ENCODE data around the gene LDLRAD1.
A peak's percentile ranks its signal among the peaks of the same experiment; 100 is the strongest.

Gene LDLRAD1, protein sequence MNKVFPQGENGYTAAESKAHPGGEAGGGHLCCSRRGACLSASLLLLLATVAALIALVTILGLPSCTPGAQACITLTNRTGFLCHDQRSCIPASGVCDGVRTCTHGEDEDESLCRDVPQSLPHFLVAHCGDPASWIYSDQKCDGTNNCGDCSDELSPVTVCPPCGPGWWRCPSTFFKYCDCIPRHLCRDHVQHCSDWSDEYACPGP

DNA sequence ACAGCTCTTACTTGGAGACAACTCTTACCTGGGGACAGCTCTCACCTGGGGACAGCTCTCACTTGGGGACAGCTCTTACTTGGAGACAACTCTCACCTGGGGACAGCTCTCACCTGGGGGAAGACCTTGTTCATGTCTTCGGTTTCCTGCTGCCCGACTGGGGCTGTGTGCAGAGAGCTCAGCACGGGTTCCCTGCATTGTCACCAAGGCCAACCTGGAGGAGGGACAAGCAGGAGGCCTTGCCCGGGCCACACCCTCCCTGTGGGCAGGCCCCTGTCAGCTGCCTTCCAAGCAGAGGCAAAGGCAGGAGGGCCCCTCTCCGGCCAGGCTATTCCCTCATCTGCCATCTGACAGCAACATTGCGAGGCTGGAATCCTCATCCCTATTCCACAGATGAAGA, at the start of gene LDLRAD1:
LDLRAD1 (minus strand) TSS at position 208 of the 400 bp plus-strand sequence; CDS start at position 134, 74 bp downstream.
- H3K36me3 ChIP-seq (ENCODE audit: insufficient read depth, insufficient read length, low read length): no peaks in the 10 kb centered on the region
- H3K9ac ChIP-seq (ENCODE audit: insufficient read length, low read depth): no peak within 1 kb of the TSS
- H3K27me3 ChIP-seq (ENCODE audit: insufficient read depth, insufficient read length): peaks cover 2% of the 10 kb centered on the region
- H3K9me3 ChIP-seq (ENCODE audit: insufficient read depth, low read length): no peaks in the 10 kb centered on the region
- DNase-seq (ENCODE audit: low read depth, low spot score): no peak
- no peak within 1 kb of the TSS for H3K4me3 ChIP-seq (ENCODE audit: insufficient read length, low read depth)
- H3K4me1 ChIP-seq (ENCODE audit: insufficient read depth, insufficient read length): peaks cover 23% of the 10 kb centered on the region
- TF ChIP-seq YY1 (IDR thresholded peaks at IDR 0.05; ENCODE audit: insufficient read depth, insufficient read length): no peak
- TF ChIP-seq SUZ12 (IDR thresholded peaks at IDR 0.05; ENCODE audit: extremely low read depth, insufficient read depth, insufficient read length): no peak
- no peak for TF ChIP-seq ZNF274 (IDR thresholded peaks at IDR 0.05; ENCODE audit: low read depth, low read length)

DNA sequence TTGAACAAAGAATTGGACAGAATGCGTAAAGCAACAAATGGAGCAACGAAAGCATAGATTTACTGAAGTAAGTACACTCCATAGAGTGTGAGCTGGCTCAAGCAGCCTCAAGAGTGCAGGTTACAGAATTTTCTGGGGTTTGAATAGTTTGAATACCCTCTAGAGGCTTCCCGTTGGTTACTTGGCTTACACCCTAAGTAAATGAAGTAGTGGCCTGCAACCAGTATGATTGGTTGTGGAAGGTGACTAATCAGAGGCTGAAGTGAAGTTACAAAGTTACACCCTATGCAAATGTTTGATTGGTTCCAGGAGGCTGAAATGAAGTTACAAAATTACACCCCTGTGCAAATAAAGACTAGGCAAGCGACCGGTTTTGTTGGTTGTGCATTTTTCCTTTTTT, 46.3 kb upstream of the LDLRAD1 start:
- no peak for DNase-seq (ENCODE audit: low read depth, low spot score)
- Histone ChIP-seq H3K4me1 (ENCODE audit: insufficient read depth, insufficient read length) (no peaks in the 10 kb centered on the region), H3K4me3 (ENCODE audit: insufficient read length, low read depth) (no peak overlapping the region), H3K36me3 (ENCODE audit: insufficient read depth, insufficient read length, low read length) (no peaks in the 10 kb centered on the region), H3K9ac (ENCODE audit: insufficient read length, low read depth) (no peak overlapping the region), H3K27me3 (ENCODE audit: insufficient read depth, insufficient read length) (no peaks in the 10 kb centered on the region), H3K9me3 (ENCODE audit: insufficient read depth, low read length) (no peaks in the 10 kb centered on the region)
- TF ChIP-seq YY1 (IDR thresholded peaks at IDR 0.05; ENCODE audit: insufficient read depth, insufficient read length): no peak

DNA sequence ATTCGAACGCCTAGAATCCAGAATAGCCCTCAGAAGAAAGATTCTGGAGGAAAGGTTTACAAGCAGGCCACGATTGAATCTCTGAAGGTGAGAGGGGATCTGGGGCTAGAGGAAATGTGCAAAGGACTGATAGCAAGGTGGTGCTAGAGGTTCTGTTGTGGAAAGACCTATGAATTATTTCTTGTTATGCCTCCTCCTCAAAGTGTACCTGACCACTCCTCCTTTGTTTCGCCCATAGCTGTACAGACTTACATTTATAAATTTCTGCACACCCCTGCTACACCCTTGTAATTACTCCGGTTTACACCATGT, 36.4 kb upstream of the LDLRAD1 start:
- H3K4me3 ChIP-seq (ENCODE audit: insufficient read length, low read depth): peak overlapping the region; percentile 98
- H3K36me3 ChIP-seq (ENCODE audit: insufficient read depth, insufficient read length, low read length): peaks cover 3% of the 10 kb centered on the region
- TF ChIP-seq YY1 (IDR thresholded peaks at IDR 0.05; ENCODE audit: insufficient read depth, insufficient read length) (no peak), ZNF274 (IDR thresholded peaks at IDR 0.05; ENCODE audit: low read depth, low read length) (no peak), SUZ12 (IDR thresholded peaks at IDR 0.05; ENCODE audit: extremely low read depth, insufficient read depth, insufficient read length) (no peak)
- H3K27me3 ChIP-seq (ENCODE audit: insufficient read depth, insufficient read length): no peaks in the 10 kb centered on the region
- peak overlapping the region; percentile 92 for H3K9ac ChIP-seq (ENCODE audit: insufficient read length, low read depth)
- no peaks in the 10 kb centered on the region for H3K9me3 ChIP-seq (ENCODE audit: insufficient read depth, low read length)
- DNase-seq (ENCODE audit: low read depth, low spot score): no peak
- H3K4me1 ChIP-seq (ENCODE audit: insufficient read depth, insufficient read length): no peaks in the 10 kb centered on the region

DNA sequence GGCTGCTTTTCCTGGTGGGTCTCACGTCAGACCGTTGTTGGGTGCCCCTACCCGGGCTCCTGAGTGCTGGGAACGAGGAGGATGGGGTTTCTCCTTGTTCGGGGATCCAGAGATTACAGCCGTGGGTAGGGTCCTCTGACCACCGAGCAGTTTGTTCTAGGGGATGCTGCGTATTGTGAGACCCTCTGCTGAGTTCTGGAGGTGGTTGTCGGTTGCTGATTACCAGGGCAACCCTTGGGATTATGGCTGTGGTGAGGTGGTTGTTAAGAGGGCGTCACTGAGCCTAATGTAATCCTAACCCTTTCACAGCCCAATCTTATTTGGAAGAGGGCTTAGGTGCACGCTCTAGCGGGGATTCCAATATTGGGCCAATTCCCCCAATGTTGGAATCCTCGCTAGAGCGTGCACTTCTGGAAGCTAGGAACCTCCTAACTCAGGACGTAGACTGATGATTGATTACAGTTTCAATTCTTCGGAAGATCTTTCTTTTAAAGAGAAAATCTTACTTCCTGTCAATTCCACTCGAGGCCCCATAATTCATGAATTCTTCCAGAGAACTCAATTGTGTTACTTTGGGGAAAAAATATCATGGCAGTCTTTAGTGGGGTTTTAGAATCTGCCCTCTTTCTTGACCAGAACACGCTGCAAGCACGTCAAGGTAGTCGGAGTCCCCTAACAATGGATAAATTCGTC, 35.9 kb upstream of the LDLRAD1 start:
- Histone ChIP-seq H3K9me3 (ENCODE audit: insufficient read depth, low read length) (no peaks in the 10 kb centered on the region), H3K9ac (ENCODE audit: insufficient read length, low read depth) (peak overlapping the region; percentile 92), H3K4me3 (ENCODE audit: insufficient read length, low read depth) (peak overlapping the region; percentile 98), H3K4me1 (ENCODE audit: insufficient read depth, insufficient read length) (no peaks in the 10 kb centered on the region), H3K36me3 (ENCODE audit: insufficient read depth, insufficient read length, low read length) (peaks cover 3% of the 10 kb centered on the region), H3K27me3 (ENCODE audit: insufficient read depth, insufficient read length) (no peaks in the 10 kb centered on the region)
- no peak for TF ChIP-seq SUZ12 (IDR thresholded peaks at IDR 0.05; ENCODE audit: extremely low read depth, insufficient read depth, insufficient read length)
- no peak for TF ChIP-seq YY1 (IDR thresholded peaks at IDR 0.05; ENCODE audit: insufficient read depth, insufficient read length)
- DNase-seq (ENCODE audit: low read depth, low spot score): peak; percentile 13

DNA sequence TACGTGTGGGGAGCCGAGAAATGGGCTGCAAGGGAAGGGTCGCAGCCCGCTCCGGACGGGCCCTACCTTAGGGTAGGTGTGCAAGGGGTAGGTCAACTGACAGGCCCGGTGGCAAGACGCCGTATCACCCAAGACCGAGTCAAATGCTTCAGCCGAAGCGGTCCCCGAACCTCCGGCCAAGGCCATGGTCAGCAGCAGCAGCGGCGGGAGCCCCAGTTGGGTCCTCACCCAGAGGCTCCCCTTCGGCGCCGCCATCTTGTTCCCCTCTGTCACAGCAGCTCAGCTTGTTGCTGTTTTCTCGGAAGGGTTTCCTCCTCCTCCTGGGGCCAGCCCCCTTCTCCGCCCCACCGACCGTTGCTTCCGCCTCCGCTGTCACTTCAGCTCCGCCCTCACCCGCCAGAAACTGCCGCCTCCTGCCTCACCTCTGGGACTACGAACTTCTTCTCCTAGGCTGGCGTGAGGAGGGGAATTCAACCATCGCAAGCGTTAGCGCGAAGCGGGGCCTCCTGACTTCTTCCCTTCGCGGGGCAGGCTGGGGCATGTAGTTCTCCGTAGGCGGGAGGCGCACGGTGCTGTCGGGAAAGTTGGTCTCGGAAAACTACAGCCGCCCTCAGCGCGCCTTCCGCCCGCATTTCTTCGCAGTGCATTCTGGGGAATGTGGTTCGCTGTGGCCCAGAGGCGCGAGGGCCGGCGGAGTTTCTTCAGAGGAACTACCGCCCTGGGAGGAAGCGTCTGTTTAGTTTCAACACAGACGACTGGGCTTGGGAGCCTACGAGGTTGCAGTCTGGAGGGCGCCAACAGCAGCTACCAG, 35.2 kb upstream of the LDLRAD1 start, which contains the start of the genes TCEANC2 and TMEM59:
TCEANC2 (plus strand) TSS at position 675 of the 811 bp plus-strand sequence. CDS start 815 bp downstream, outside the sequence.
TMEM59 (minus strand) TSS at position 271 of the 811 bp plus-strand sequence; CDS start at position 255, 16 bp downstream.
- peak; percentile 76 for TF ChIP-seq YY1 (IDR thresholded peaks at IDR 0.05; ENCODE audit: insufficient read depth, insufficient read length)
- TF ChIP-seq ZNF274 (IDR thresholded peaks at IDR 0.05; ENCODE audit: low read depth, low read length): no peak
- no peak for TF ChIP-seq SUZ12 (IDR thresholded peaks at IDR 0.05; ENCODE audit: extremely low read depth, insufficient read depth, insufficient read length)

DNA sequence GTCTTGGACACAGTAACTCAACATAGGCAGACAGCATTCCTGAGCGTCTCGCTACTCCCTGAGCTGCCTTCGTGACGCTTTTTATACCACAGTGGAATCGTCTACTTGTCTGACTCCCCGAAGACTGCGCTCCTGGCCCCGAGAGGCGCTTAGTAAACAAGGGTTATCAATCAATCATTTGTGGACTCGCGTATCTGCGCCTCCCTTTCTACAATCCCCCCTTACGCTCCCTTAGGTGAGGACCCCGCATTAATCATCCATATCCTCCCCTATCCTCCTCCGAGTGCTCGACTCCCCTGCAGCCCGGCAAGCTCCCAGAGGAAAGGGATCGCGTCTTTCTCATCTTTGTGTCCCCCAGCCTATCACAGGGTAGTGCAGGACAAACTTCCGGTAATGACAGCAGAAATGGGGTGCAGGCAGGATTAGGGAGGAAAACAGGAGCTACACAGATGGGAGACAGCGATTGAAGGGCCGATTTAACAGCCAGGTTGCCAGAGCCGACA, 34.5 kb upstream of the LDLRAD1 start:
- peak; percentile 28 for DNase-seq (ENCODE audit: low read depth, low spot score)
- no peak for TF ChIP-seq YY1 (IDR thresholded peaks at IDR 0.05; ENCODE audit: insufficient read depth, insufficient read length)
- TF ChIP-seq ZNF274 (IDR thresholded peaks at IDR 0.05; ENCODE audit: low read depth, low read length): no peak
- TF ChIP-seq SUZ12 (IDR thresholded peaks at IDR 0.05; ENCODE audit: extremely low read depth, insufficient read depth, insufficient read length): no peak
- H3K4me1 ChIP-seq (ENCODE audit: insufficient read depth, insufficient read length): no peaks in the 10 kb centered on the region
- H3K9ac ChIP-seq (ENCODE audit: insufficient read length, low read depth): peak overlapping the region; percentile 94
- peak overlapping the region; percentile 98 for H3K4me3 ChIP-seq (ENCODE audit: insufficient read length, low read depth)
- H3K27me3 ChIP-seq (ENCODE audit: insufficient read depth, insufficient read length): no peaks in the 10 kb centered on the region
- peaks cover 3% of the 10 kb centered on the region for H3K36me3 ChIP-seq (ENCODE audit: insufficient read depth, insufficient read length, low read length)
- H3K9me3 ChIP-seq (ENCODE audit: insufficient read depth, low read length): no peaks in the 10 kb centered on the region

More for the DNA sequence above, 35.2 kb upstream of the LDLRAD1 start, which contains the start of the genes TCEANC2 and TMEM59:
- Histone ChIP-seq H3K9ac (ENCODE audit: insufficient read length, low read depth) (peak within 1 kb of the TSS; percentile 94), H3K27me3 (ENCODE audit: insufficient read depth, insufficient read length) (no peaks in the 10 kb centered on the region), H3K4me1 (ENCODE audit: insufficient read depth, insufficient read length) (no peaks in the 10 kb centered on the region), H3K9me3 (ENCODE audit: insufficient read depth, low read length) (no peaks in the 10 kb centered on the region), H3K36me3 (ENCODE audit: insufficient read depth, insufficient read length, low read length) (peaks cover 3% of the 10 kb centered on the region), H3K4me3 (ENCODE audit: insufficient read length, low read depth) (peak within 1 kb of the TSS; percentile 98)
- DNase-seq (ENCODE audit: low read depth, low spot score): peak; percentile 100

All from NT2/D1 (cell line).